Osteocyte (in vitro differentiated cells): ENCODE results near the gene ZNF451. TPM values are rescaled to one million over a fixed set of nuclear protein-coding genes. Genes with fewer than 3 reads are reported as not detected.

Source experiments
- DNase-seq: peaks from one replicate; pipeline ENCODE4 v3.0.0; 2021; ENCODE audit warnings: mixed read lengths; ENCODE audit not compliant: unreplicated experiment; ENCODE audit errors: extremely low spot score
- H3K27ac Mint-ChIP-seq: one replicate; pipeline ENCODE4 v1.8.0; 2021; ENCODE audit warnings: mild to moderate bottlenecking, mixed read lengths; ENCODE audit not compliant: unreplicated experiment
- H3K27me3 Mint-ChIP-seq: one replicate; pipeline ENCODE4 v1.8.0; 2021; ENCODE audit warnings: mixed read lengths; ENCODE audit not compliant: unreplicated experiment
- H3K36me3 Mint-ChIP-seq: one replicate; pipeline ENCODE4 v1.8.0; 2021; ENCODE audit warnings: mixed read lengths; ENCODE audit not compliant: unreplicated experiment
- H3K4me1 Mint-ChIP-seq: one replicate; pipeline ENCODE4 v1.8.0; 2021; ENCODE audit warnings: mixed read lengths; ENCODE audit not compliant: unreplicated experiment
- H3K4me3 Mint-ChIP-seq: one replicate; pipeline ENCODE4 v1.8.0; 2021; ENCODE audit warnings: mild to moderate bottlenecking, moderate library complexity, mixed read lengths; ENCODE audit not compliant: unreplicated experiment
- H3K9me3 Mint-ChIP-seq: one replicate; pipeline ENCODE4 v1.8.0; 2021; ENCODE audit warnings: mixed read lengths; ENCODE audit not compliant: unreplicated experiment
- total RNA-seq: library from RNA; stranded (reverse); gene quantifications from 2 replicates; pipeline ENCODE4 v1.2.1, GENCODE V29; 2021
- TF ChIP-seq, protein P1 (sequence below): fragments of 200-600 bp; sonication (generic); IDR thresholded peaks from 2 replicates; pipeline ENCODE4 v1.5.0; 2021; ENCODE audit warnings: antibody characterized with exemption, mild to moderate bottlenecking, moderate library complexity

The ZNF451 gene
- total RNA-seq, 1 donor from 2014 or later = 53.6 TPM

DNA sequence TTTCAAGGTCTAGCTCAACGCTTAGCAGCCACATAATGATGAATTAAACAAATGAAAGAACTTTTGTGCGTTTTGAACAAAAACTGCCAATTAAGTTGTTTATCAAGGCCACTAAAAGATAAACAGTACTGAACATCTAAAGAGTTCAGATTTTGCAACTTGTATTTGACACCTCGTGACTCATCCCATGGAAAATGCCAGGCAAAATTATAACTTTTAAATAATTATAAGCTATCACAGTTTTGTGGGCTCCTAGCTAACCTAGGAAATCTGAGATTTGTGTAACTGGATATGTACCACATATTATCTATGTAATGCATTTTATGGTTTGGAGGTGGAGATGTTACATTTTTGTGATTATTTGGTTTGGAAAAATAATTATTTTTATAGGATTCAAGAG, 72.5 kb downstream of the ZNF451 start:
- H3K4me3 Mint-ChIP-seq = no peak overlapping the region
- H3K36me3 Mint-ChIP-seq = peaks cover 33% of the 10 kb centered on the region
- peaks cover 15% of the 10 kb centered on the region for H3K4me1 Mint-ChIP-seq
- TF ChIP-seq, protein P1, sequence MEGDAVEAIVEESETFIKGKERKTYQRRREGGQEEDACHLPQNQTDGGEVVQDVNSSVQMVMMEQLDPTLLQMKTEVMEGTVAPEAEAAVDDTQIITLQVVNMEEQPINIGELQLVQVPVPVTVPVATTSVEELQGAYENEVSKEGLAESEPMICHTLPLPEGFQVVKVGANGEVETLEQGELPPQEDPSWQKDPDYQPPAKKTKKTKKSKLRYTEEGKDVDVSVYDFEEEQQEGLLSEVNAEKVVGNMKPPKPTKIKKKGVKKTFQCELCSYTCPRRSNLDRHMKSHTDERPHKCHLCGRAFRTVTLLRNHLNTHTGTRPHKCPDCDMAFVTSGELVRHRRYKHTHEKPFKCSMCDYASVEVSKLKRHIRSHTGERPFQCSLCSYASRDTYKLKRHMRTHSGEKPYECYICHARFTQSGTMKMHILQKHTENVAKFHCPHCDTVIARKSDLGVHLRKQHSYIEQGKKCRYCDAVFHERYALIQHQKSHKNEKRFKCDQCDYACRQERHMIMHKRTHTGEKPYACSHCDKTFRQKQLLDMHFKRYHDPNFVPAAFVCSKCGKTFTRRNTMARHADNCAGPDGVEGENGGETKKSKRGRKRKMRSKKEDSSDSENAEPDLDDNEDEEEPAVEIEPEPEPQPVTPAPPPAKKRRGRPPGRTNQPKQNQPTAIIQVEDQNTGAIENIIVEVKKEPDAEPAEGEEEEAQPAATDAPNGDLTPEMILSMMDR = no peak
- H3K27me3 Mint-ChIP-seq = no peaks in the 10 kb centered on the region
- DNase-seq = no peak
- H3K27ac Mint-ChIP-seq = peak overlapping the region; percentile 51
- peaks cover 12% of the 10 kb centered on the region for H3K9me3 Mint-ChIP-seq

DNA sequence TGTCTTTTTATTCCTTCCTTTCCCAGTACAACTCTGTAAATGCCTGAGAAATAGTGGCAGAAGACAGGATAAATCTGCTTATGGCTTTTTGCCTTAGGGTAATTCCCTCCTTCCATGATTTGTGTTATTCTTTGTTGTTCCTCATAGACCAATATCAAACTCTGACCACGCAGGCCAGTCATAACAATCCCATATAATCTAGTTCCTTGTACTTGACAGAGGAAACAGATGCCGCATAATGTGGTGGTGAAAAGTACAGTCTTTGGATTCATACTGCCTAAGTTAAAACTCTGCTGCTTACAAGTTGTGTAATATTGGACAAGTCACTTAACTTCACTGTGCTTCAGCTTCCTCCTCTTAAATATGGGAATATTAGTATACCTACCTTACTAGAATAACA, 74.0 kb downstream of the ZNF451 start:
- peaks cover 12% of the 10 kb centered on the region for H3K9me3 Mint-ChIP-seq
- no peak overlapping the region for H3K27ac Mint-ChIP-seq
- peaks cover 33% of the 10 kb centered on the region for H3K36me3 Mint-ChIP-seq
- DNase-seq = no peak
- TF ChIP-seq, protein P1 = no peak
- peaks cover 15% of the 10 kb centered on the region for H3K4me1 Mint-ChIP-seq
- no peak overlapping the region for H3K4me3 Mint-ChIP-seq
- H3K27me3 Mint-ChIP-seq = no peaks in the 10 kb centered on the region

DNA sequence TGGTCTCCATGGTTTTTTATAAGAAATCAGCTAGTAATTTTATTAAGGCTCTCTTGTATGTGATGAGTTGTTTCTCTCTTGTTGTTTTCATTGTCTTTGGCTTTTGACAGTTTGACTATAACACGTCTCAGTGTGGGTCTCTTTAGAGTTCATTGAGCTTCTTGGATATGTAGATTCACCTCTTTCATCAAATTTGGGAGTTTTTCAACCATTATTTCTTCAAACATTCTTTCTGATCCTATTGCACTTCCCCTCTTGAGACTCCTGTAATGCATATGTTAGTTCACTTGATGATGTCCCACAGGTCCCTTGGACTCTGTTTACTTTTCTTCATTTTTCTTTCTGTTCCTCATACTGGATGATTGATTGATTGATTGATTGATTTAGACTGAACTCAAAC, 75.1 kb downstream of the ZNF451 start:
- Mint-ChIP-seq H3K4me1 (peaks cover 15% of the 10 kb centered on the region), H3K27me3 (no peaks in the 10 kb centered on the region), H3K9me3 (peaks cover 12% of the 10 kb centered on the region), H3K27ac (no peak overlapping the region), H3K36me3 (peaks cover 33% of the 10 kb centered on the region), H3K4me3 (no peak overlapping the region)
- DNase-seq = no peak
- TF ChIP-seq, protein P1 = no peak

DNA sequence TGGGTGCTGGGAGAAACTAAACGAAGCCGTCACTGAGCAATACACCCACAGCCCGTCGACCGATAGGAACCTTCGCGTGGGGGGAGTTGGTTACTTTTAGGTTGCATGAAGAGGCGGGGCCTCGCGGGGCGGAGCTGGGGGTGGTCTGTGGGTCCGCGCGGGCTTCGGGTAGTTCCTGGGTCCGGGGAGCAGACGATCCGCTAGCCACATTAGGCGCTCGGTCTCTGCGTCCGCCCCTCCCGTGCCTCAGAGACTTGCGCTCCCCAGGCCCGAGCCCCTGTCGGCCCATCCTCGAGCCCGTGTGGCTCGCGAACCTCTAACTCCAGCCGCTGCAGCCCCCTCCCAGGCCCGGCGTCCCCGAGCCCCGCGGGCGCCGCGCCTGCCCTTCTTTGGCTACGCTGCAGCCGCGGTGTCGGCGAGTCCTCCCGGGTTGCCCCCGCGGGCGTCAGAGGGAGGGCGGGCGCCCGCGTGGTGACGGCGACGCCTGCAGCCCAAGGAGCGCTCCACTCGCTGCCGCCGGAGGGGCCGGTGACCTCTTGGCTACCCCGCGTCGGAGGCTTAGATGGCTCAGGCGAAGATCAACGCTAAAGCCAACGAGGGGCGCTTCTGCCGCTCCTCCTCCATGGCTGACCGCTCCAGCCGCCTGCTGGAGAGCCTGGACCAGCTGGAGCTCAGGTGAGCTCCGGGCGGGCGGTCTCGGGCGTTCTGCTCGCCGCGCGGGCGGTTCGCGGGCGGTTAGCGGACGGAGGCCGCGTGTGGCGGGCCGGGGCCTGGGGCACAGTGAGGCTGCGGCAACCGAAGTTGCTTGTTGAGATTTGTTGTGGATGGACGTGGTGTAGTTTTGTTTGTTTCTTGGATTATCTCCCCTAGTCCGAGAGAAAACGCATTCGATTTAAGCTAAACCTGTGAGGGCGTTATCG, 82.4 kb downstream of the ZNF451 start, which contains the start of gene BAG2:
BAG2 (plus strand) TSS at position 191 of the 920 bp plus-strand sequence; CDS start at position 563, 372 bp downstream.
- DNase-seq = peak; percentile 94
- no peaks in the 10 kb centered on the region for H3K9me3 Mint-ChIP-seq
- H3K27ac Mint-ChIP-seq = peak within 1 kb of the TSS; percentile 95
- H3K27me3 Mint-ChIP-seq = no peaks in the 10 kb centered on the region
- H3K36me3 Mint-ChIP-seq = peaks cover 3% of the 10 kb centered on the region
- H3K4me3 Mint-ChIP-seq = peak within 1 kb of the TSS; percentile 95
- H3K4me1 Mint-ChIP-seq = peaks cover 40% of the 10 kb centered on the region
- TF ChIP-seq, protein P1 = peak; percentile 36

DNA sequence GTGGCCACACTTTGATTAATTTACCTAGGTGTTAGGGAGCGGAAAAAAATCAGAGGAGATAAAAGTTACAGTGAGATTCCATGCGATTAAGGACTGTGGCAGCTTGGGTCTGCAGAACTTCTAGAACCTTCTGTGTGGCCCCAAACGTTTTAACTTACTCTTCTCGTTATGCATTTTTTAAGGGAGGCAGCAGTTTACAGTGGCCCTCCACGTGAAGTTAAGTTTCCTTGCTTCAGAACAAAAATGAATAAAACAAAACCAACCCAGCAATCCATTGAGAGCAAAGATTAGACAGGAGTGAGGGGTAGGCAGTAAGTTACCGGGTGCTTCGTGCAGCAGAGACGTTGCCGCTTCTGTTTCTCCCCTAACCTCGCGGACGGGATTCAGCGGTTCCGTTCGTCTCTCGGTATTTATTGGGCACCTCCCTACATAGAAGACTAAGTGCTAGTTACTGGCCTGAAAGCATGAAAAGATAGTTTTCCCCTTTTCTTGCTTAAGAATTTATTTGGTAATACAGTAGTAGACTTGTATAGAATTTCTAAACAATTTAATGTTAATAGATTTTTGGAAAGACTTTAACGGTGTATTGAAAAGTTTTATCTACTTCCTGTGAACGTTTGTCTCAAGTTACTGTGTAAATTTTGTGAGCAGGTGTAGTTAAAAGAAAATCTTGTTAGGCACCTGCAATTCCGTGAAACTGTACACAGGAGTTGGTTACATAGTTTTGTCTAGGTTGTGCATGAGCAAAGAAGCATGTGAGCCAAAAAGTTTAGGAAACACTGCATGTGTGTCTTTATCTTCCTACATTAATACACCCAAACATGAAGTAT, 83.3 kb downstream of the ZNF451 start:
- TF ChIP-seq, protein P1 = no peak
- peaks cover 5% of the 10 kb centered on the region for H3K36me3 Mint-ChIP-seq
- no peaks in the 10 kb centered on the region for H3K9me3 Mint-ChIP-seq
- H3K4me3 Mint-ChIP-seq = peak overlapping the region; percentile 95
- peaks cover 49% of the 10 kb centered on the region for H3K4me1 Mint-ChIP-seq
- H3K27ac Mint-ChIP-seq = peak overlapping the region; percentile 95
- no peaks in the 10 kb centered on the region for H3K27me3 Mint-ChIP-seq
- DNase-seq = no peak
